CD4-positive, alpha-beta memory T cell (primary cell): Measurements from ENCODE around the gene QRSL1. TPM values are rescaled to one million over a fixed set of nuclear protein-coding genes. Genes with fewer than 3 reads are reported as not detected.

ENCODE experiments used
- CTCF ChIA-PET: fragments of 350-600 bp; sonication (Branson Sonifier 250); formaldehyde crosslinking; loops from one replicate; lab custom pipeline; 2021; ENCODE audit warnings: inconsistent platforms; ENCODE audit not compliant: partially characterized antibody; lab: Charles Lee
- POLR2A ChIA-PET: fragments of 350-600 bp; sonication (Branson Sonifier 250); formaldehyde crosslinking; loops from one replicate; lab custom pipeline; 2021; ENCODE audit not compliant: partially characterized antibody; lab: Charles Lee
- DNase-seq, 5 donors: peaks; one replicate each; pipeline versions ENCODE4 v3.0.0 to v3.0.0-alpha.2; 2020 to 2022; ENCODE audit warnings: mixed read lengths in 1 of 5
- H3K27ac ChIP-seq: one replicate; pipeline ENCODE4 v1.7.0; 2013; ENCODE audit warnings: low read depth, low read length
- H3K27me3 ChIP-seq: 2 replicates; pipeline ENCODE4 v1.7.0; 2013; ENCODE audit warnings: mild to moderate bottlenecking, low read length, moderate library complexity; ENCODE audit not compliant: insufficient read depth
- H3K36me3 ChIP-seq: 2 replicates; pipeline ENCODE4 v1.7.0; 2013; ENCODE audit warnings: mild to moderate bottlenecking, low read length, moderate library complexity; ENCODE audit not compliant: insufficient read depth
- H3K4me1 ChIP-seq: 2 replicates; pipeline ENCODE4 v1.7.0; 2013; ENCODE audit warnings: mild to moderate bottlenecking, low read length, moderate library complexity; ENCODE audit not compliant: insufficient read depth
- H3K4me3 ChIP-seq, 2 donors: one replicate each; pipeline ENCODE4 v1.7.0; 2013; ENCODE audit warnings: low read length in 2 of 2, mild to moderate bottlenecking in 1 of 2
- H3K9me3 ChIP-seq, 2 donors: one replicate each; pipeline ENCODE4 v1.7.0; 2013; ENCODE audit warnings: low read length in 2 of 2, control low read depth in 1 of 2; ENCODE audit not compliant: control insufficient read depth in 1 of 2
- H3K27ac Mint-ChIP-seq, 7 donors: one replicate each; pipeline ENCODE4 v1.8.0; 2020 to 2021; ENCODE audit warnings: mixed read lengths in 7 of 7, mild to moderate bottlenecking in 6 of 7, inconsistent platforms in 3 of 7, moderate library complexity in 3 of 7
- H3K27me3 Mint-ChIP-seq, 2 donors: one replicate each; pipeline ENCODE4 v1.8.0; 2020 to 2021; ENCODE audit warnings: mixed read lengths in 2 of 2
- H3K36me3 Mint-ChIP-seq, 2 donors: one replicate each; pipeline ENCODE4 v1.8.0; 2020 to 2021; ENCODE audit warnings: mixed read lengths in 2 of 2, inconsistent platforms in 1 of 2, mild to moderate bottlenecking in 1 of 2
- H3K4me1 Mint-ChIP-seq, 4 donors: one replicate each; pipeline ENCODE4 v1.8.0; 2020 to 2021; ENCODE audit warnings: mixed read lengths in 4 of 4, mild to moderate bottlenecking in 1 of 4
- H3K4me3 Mint-ChIP-seq, 8 donors: one replicate each; pipeline ENCODE4 v1.8.0; 2020 to 2021; ENCODE audit warnings: mixed read lengths in 8 of 8, mild to moderate bottlenecking in 7 of 8, moderate library complexity in 6 of 8, inconsistent platforms in 3 of 8
- H3K9me3 Mint-ChIP-seq, 8 donors: one replicate each; pipeline ENCODE4 v1.8.0; 2020 to 2021; ENCODE audit warnings: mixed read lengths in 8 of 8, mild to moderate bottlenecking in 5 of 8, inconsistent platforms in 3 of 8, moderate library complexity in 1 of 8
- intact Hi-C: fragments of 100-400 bp; cut with micrococcal nuclease; formaldehyde crosslinking; loops from one replicate; pipeline ENCODE4 v1.15.1; 2023
- polyA plus RNA-seq, 2 donors: library from polyadenylated mRNA; unstranded; fragments of 300-500 nt; fragmentation: Illumina TruSeq; gene quantifications; one replicate each; pipeline ENCODE4 v1.2.3, GENCODE V29; 2021
- total RNA-seq, 2 experiments: library from RNA; stranded (reverse); gene quantifications; one replicate each; pipeline ENCODE4 v1.2.3, GENCODE V29; 2021

QRSL1 gene
- total and polyA plus RNA-seq, 4 experiments from 2014 or later = 10.6 to 14.0 (median 12.9) TPM

GRCh38 chr6:106634565-106634964 lies 5.2 kb downstream of the QRSL1 start:
- H3K4me1 Mint-ChIP-seq = peaks cover 30 to 55% (median 41%) of the 10 kb centered on the region in 4 donors
- no peak overlapping the region for H3K27ac ChIP-seq
- peaks cover 19% of the 10 kb centered on the region for H3K4me1 ChIP-seq
- no peak overlapping the region for H3K4me3 Mint-ChIP-seq
- H3K9me3 ChIP-seq = no peaks in the 10 kb centered on the region
- no peaks in the 10 kb centered on the region for H3K27me3 Mint-ChIP-seq
- H3K4me3 ChIP-seq = no peak overlapping the region
- peaks cover under 1% of the 10 kb centered on the region for H3K36me3 ChIP-seq
- H3K36me3 Mint-ChIP-seq = peaks cover 12 to 20% of the 10 kb centered on the region in 2 donors
- ChIA-PET POLR2A (no interaction called here), CTCF (no interaction called here)
- no peaks in the 10 kb centered on the region for H3K9me3 Mint-ChIP-seq
- intact Hi-C loops = no loop called here
- H3K27me3 ChIP-seq = no peaks in the 10 kb centered on the region
- DNase-seq = no peak
- H3K27ac Mint-ChIP-seq = peak overlapping the region in 1 of 7 donors; percentile 1

DNA sequence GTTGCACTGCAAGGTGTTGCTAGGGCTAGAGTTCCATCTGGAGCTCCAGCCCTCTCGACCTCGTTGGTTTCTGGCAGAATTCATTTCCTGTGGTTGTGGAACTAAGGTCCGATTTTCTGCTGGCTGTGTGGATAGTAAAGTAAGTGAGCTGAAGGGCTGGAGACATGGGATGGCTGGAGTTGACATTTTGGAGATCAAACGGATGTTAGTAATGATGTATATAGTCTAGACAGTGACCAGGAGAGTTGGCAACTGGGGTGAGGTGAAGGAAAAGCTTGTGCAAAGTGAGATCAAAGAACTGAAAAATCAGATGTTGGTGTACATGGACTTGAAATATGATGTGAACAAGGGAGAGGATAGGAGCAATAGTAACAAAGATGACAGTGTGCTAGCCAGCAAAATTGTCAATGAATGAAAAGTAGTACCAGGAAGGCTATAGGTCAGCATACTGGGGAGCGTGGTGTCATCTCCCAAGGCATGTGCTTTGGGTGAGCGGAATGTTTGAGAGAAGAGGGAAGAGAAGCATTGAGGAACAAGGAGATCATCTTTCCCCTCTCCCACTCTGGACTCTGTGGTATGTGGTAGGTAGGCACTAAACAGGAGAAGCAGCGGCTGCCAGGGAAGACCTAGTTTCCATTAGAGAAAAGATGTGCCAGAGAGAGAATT lies 7.8 kb downstream of the QRSL1 start:
- H3K9me3 Mint-ChIP-seq = no peaks in the 10 kb centered on the region
- Histone ChIP-seq H3K4me3 (no peak overlapping the region), H3K27ac (no peak overlapping the region), H3K27me3 (no peaks in the 10 kb centered on the region), H3K9me3 (no peaks in the 10 kb centered on the region), H3K36me3 (peaks cover 13% of the 10 kb centered on the region), H3K4me1 (peaks cover 10% of the 10 kb centered on the region)
- ChIA-PET CTCF (interaction anchor here (1.0 to 1.4 kb wide), 2 partner anchors 29 to 71 kb away, joined by 3 read pairs; no protein-coding TSS in a partner anchor), POLR2A (no interaction called here)
- no peak for DNase-seq
- no peaks in the 10 kb centered on the region for H3K27me3 Mint-ChIP-seq
- intact Hi-C loops = no loop called here
- peaks cover 23 to 47% (median 29%) of the 10 kb centered on the region in 4 donors for H3K4me1 Mint-ChIP-seq
- H3K4me3 Mint-ChIP-seq = no peak overlapping the region
- peak overlapping the region in 3 of 7 donors; percentile 16 to 37 (median 25) for H3K27ac Mint-ChIP-seq
- peaks cover 22 to 30% of the 10 kb centered on the region in 2 donors for H3K36me3 Mint-ChIP-seq

DNA sequence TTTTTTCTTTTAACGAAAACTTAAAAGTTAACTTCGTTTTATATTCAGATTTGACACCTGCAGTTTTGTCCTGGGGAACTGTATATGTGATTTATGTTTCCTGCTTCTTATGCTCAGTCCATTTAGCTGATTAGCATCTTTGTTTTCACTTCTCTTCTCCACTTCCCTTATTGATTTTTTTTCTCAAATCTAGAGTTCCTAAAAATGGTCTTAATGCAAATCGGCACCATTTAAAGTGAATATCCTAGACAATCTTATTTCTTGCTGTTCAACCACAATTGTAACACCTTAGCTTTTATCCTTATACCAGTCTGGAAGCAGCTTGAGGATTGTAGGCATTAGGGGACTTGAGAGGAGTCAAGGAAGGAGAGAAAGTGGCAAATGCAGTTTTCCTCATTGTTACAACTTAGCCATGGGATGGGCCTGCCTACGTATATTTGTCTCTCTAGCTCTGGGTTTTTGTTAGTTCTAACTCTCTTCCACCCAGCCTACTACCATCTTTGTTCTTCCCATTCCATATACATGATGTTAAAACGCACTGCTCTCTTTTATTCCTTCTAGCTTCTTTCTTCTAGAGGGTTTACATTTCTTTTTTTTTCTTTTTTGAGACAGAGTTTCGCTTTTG lies 8.5 kb downstream of the QRSL1 start:
- H3K4me3 ChIP-seq = no peak overlapping the region

GRCh38 chr6:106639812-106640211 lies 10.4 kb downstream of the QRSL1 start:
- no peak for DNase-seq
- H3K27me3 Mint-ChIP-seq = no peaks in the 10 kb centered on the region
- H3K4me3 Mint-ChIP-seq = no peak overlapping the region
- peaks cover 15 to 31% (median 20%) of the 10 kb centered on the region in 4 donors for H3K4me1 Mint-ChIP-seq
- Histone ChIP-seq H3K4me1 (peaks cover 10% of the 10 kb centered on the region), H3K27me3 (no peaks in the 10 kb centered on the region), H3K27ac (no peak overlapping the region), H3K36me3 (peaks cover 18% of the 10 kb centered on the region), H3K9me3 (no peaks in the 10 kb centered on the region), H3K4me3 (no peak overlapping the region)
- CTCF ChIA-PET = no interaction called here
- POLR2A ChIA-PET = no interaction called here
- H3K27ac Mint-ChIP-seq = no peak overlapping the region
- no peaks in the 10 kb centered on the region for H3K9me3 Mint-ChIP-seq
- peaks cover 41 to 53% of the 10 kb centered on the region in 2 donors for H3K36me3 Mint-ChIP-seq
- intact Hi-C loops = no loop called here

More for the DNA sequence above, 8.5 kb downstream of the QRSL1 start:
- intact Hi-C loops = no loop called here
- no peak overlapping the region for H3K4me3 Mint-ChIP-seq
- Histone ChIP-seq H3K27ac (no peak overlapping the region), H3K9me3 (no peaks in the 10 kb centered on the region), H3K27me3 (no peaks in the 10 kb centered on the region), H3K36me3 (peaks cover 13% of the 10 kb centered on the region), H3K4me1 (peaks cover 10% of the 10 kb centered on the region)
- no peaks in the 10 kb centered on the region for H3K9me3 Mint-ChIP-seq
- peaks cover 22 to 42% (median 28%) of the 10 kb centered on the region in 4 donors for H3K4me1 Mint-ChIP-seq
- DNase-seq = no peak
- POLR2A ChIA-PET = no interaction called here
- H3K27me3 Mint-ChIP-seq = no peaks in the 10 kb centered on the region
- CTCF ChIA-PET = interaction anchor here (1.0 kb wide), 2 partner anchors 72 to 191 kb away, joined by 3 read pairs; no protein-coding TSS in a partner anchor
- H3K27ac Mint-ChIP-seq = no peak overlapping the region
- peaks cover 29 to 36% of the 10 kb centered on the region in 2 donors for H3K36me3 Mint-ChIP-seq

- Mint-ChIP-seq H3K36me3 (peaks cover 49 to 67% of the 10 kb centered on the region in 2 donors), H3K27ac (no peak overlapping the region), H3K4me3 (no peak overlapping the region), H3K4me1 (peaks cover 2 to 18% (median 10%) of the 10 kb centered on the region in 4 donors), H3K9me3 (no peaks in the 10 kb centered on the region), H3K27me3 (no peaks in the 10 kb centered on the region)
- ChIA-PET CTCF (no interaction called here), POLR2A (no interaction called here)
- Histone ChIP-seq H3K27me3 (no peaks in the 10 kb centered on the region), H3K4me3 (no peak overlapping the region), H3K27ac (no peak overlapping the region), H3K9me3 (no peaks in the 10 kb centered on the region), H3K4me1 (no peaks in the 10 kb centered on the region), H3K36me3 (peaks cover 21% of the 10 kb centered on the region)
- intact Hi-C loops = no loop called here
- DNase-seq = no peak
Measured at GRCh38 chr6:106642476-106642875, 13.1 kb downstream of the QRSL1 start.

GRCh38 chr6:106643061-106643460 lies 13.7 kb downstream of the QRSL1 start:
- CTCF ChIA-PET = no interaction called here

GRCh38 chr6:106648651-106649308 lies 19.4 kb downstream of the QRSL1 start:
- ChIA-PET CTCF (interaction anchor here (0.7 kb wide), 1 partner anchor 314 kb away, joined by 4 read pairs; no protein-coding TSS in a partner anchor), POLR2A (no interaction called here)
- Histone ChIP-seq H3K36me3 (peaks cover 27% of the 10 kb centered on the region), H3K9me3 (no peaks in the 10 kb centered on the region), H3K4me1 (no peaks in the 10 kb centered on the region), H3K27ac (no peak overlapping the region), H3K4me3 (no peak overlapping the region), H3K27me3 (no peaks in the 10 kb centered on the region)
- H3K9me3 Mint-ChIP-seq = no peaks in the 10 kb centered on the region
- no peak for DNase-seq
- H3K4me3 Mint-ChIP-seq = no peak overlapping the region
- no peak overlapping the region for H3K27ac Mint-ChIP-seq
- H3K27me3 Mint-ChIP-seq = no peaks in the 10 kb centered on the region
- intact Hi-C loops = no loop called here
- H3K4me1 Mint-ChIP-seq = no peaks in the 10 kb centered on the region
- peaks cover 54 to 65% of the 10 kb centered on the region in 2 donors for H3K36me3 Mint-ChIP-seq

More at GRCh38 chr6:106643061-106643460, 13.7 kb downstream of the QRSL1 start:
- H3K27ac Mint-ChIP-seq = no peak overlapping the region
- H3K36me3 Mint-ChIP-seq = peaks cover 49 to 66% of the 10 kb centered on the region in 2 donors
- Histone ChIP-seq H3K4me3 (no peak overlapping the region), H3K4me1 (no peaks in the 10 kb centered on the region), H3K36me3 (peaks cover 21% of the 10 kb centered on the region), H3K27me3 (no peaks in the 10 kb centered on the region), H3K9me3 (no peaks in the 10 kb centered on the region), H3K27ac (no peak overlapping the region)
- POLR2A ChIA-PET = no interaction called here
- no peaks in the 10 kb centered on the region for H3K9me3 Mint-ChIP-seq
- H3K4me1 Mint-ChIP-seq = peaks cover 0 to 14% (median 7%) of the 10 kb centered on the region in 4 donors
- H3K27me3 Mint-ChIP-seq = no peaks in the 10 kb centered on the region
- intact Hi-C loops = no loop called here
- DNase-seq = no peak
- H3K4me3 Mint-ChIP-seq = no peak overlapping the region
